NK-92 (cell line): Measurements from ENCODE around the gene SREBF2.

ENCODE experiments used
- DNase-seq: peaks from one replicate; lab custom pipeline; 2025; ENCODE audit not compliant: unreplicated experiment; lab: John Stamatoyannopoulos, UW

Gene SREBF2

GRCh38 chr22:41832553-41833368 lies at the start of gene SREBF2:
Gene SREBF2, plus strand, starts transcription at chr22:41833105. Its CDS starts 166 bp downstream, at chr22:41833271.
- DNase-seq = peak; percentile 94

DNA sequence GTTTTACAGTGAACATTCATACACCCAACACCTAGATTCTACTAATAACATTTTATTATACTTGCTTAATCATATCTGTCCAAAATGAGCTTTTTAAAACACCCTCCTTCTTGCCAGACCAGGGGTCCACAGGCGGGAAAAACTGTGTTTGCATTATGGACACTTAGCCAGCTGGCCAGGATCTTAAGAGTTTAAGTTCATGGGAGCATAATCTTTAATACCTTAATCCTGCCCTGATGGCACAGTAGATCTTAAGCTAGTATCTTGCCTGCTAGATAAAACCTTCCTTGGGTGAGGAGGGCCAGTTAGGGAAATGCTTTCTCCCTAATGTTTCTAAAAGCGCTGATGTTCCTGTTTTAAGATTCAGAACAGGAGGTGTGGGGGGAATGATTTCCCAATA lies 45.6 kb upstream of the SREBF2 start:
- DNase-seq = no peak

DNA sequence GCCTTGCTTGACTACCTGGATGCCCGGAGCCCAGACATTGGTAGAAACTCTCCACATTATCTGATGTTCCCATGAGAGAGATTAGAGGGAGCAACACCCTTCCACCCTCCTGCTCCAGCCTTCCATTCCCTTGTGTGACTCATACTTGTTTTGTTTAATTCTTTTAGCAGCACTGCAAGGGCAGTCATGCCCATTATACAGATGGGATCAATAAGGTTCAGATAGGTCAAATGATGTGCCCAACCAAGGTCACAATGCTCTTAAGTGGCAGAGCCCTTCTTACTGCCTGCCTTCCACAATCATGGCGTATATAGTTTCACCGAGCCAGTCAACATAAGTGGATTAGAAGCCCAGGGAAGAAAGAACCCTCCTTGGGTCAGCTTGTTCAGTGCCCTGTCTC lies 39.0 kb upstream of the SREBF2 start:
- no peak for DNase-seq

GRCh38 chr22:41798736-41799135 lies 34.2 kb upstream of the SREBF2 start:
- DNase-seq = no peak

DNA sequence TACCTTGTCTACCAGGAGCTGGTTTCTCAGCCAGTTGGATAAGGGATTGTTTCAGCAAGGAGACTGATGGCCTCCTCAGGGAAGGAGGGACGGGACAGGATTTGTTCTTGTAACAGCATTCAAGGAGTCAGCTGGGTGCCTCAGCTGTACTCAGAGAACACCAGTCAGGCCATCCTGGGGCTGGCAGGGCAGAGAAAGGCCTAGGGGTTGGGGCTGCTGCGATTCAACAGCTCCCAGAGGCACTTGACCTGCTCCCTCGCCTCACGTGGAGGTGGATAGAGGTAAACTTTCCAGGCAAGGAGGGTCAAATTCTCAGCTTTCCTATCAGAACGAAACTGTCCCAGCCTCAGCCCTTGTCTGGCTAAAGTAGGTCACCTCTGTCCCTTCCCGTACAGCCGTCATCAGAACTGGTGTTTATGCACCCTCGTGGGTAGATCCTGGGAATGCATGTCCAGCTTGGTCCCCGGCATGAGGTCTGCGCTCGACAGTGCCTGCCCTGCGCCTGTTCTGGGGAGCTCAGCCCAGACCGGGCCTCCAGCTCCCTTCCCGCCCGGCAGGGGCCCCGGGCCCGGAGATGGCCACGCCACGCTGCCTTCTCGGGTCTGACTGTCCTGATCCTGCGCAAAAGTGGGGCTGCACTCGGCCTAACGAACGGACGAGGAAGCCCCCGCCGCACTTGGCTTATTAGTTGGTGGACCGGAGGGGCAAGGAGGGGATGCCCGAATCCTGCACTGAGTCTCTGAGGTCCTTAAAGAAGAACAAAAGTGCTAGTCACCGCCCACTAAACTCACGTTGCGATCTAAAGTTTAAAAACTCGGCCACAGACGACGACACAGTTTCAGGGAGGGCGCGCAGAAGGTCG lies 33.2 kb upstream of the SREBF2 start:
- DNase-seq = no peak

DNA sequence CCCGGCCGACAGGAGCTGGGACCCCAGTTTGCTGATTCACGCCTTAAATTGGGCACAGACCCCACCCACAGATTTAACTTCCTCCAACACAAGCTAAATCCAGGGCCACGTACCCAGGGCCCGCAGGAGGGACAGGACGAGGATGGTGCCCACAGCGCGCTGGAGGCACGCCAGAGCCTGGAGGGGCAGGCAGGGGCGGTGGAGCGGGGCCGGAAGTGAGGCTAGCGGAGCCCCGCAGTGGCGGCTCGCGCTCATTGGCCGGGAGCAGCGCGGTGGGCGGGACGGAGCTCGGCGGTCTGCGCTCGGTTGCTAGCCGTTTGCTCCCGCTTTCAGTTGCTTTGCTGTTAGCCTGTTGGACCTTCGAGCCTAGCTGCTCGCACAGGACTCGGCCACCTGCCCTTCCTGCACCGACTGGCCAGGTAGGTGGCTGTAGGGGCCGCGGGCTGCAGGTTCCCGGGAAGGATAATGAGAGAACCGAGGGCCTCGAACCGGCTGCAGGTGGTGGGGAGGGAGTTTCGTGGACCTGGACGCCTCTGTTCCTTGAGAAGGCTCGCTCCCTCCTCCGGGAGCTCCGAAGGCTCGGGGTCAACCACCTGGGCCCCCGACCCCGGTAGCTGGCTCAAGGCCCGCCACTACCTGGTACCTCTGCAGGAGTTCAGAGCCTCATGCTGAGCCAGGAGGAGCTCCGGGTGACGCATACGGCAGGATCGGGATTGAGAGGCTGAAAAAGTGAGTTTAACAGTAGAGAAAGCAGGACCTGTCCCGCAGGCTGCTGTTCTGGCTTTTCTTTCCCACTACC lies 32.4 kb upstream of the SREBF2 start, which contains the start of gene CCDC134:
CCDC134 (plus strand) TSS at position 332 of the 799 bp plus-strand sequence. CDS start 8,212 bp downstream, outside the sequence.
- DNase-seq = peak; percentile 37

GRCh38 chr22:41801147-41801819 lies 31.6 kb upstream of the SREBF2 start:
- DNase-seq = no peak

DNA sequence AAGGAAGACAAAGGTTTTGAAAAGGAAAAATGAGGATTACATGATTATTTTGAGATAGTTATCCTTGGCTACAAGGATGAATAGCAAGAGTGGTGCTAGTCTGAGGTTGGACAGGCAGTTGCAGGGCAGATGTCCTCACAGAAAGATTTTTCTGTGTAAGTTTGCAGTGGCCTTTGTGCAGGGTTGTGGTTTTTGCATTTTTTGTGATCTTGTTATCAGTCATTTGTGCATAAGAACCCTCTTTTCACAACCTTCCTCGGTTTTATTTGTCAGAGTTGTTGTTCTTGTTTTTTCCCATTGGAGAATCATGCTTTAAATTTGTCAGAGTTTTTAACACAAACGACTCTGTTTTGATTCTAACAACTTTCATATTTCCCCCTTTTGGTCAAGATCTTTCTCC lies 31.0 kb upstream of the SREBF2 start:
- DNase-seq = no peak

- no peak for DNase-seq
Observed at GRCh38 chr22:41805639-41806038, 27.3 kb upstream of the SREBF2 start.

DNA sequence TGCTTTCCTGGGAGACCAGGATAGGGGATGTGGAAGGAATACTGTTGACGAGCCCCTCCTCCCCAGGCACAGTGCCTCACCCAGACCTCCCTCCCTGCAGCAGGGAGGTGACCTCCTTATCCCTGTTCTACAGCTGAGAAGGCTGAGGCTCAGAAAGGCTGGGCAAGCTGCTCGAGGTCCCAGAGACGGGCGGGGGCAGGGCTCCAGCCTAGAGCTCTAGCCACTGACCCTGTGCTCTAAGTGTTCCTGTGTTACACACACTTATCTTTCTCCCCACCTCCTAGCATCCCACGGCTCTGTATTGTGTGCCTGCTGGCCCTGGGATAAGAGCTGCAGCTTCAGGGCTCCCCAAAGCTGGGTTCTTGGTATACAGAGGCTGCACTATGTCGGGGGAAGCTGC lies 24.5 kb upstream of the SREBF2 start:
- DNase-seq = no peak

GRCh38 chr22:41810022-41810421 lies 22.9 kb upstream of the SREBF2 start:
- no peak for DNase-seq

DNA sequence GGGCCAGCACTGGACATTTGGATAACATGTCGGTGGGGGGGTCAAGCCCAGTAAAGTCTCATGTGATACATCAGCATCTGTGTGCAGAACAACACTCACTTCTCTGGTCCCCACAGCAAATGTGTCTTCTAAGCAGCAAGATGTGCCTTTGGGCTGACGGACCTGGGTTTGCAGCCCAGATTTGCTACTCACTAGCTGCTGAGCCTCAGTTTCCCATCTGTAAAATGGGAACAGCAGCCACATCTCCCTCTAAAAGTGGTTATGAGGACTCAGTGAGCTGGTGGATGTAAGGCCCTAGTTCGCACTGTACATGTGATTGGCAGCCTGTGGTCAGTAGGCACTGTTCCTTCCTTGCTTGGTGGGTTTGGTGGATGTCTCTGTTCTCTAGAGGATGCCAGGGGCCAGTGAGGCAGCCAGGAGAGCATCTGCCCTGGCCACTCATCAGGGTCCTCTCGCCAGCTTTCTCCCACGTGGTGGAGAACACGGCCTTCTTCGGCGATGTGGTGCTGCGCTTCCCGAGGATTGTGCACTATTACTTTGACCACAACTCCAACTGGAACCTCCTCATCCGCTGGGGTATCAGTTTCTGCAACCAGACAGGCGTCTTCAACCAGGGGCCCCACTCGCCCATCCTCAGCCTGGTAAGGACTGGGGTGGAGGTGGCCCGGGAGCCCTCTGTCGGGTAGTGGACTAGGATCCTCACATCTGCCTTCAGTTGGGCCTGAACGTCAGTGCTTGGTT lies 19.9 kb upstream of the SREBF2 start:
- DNase-seq = no peak

DNA sequence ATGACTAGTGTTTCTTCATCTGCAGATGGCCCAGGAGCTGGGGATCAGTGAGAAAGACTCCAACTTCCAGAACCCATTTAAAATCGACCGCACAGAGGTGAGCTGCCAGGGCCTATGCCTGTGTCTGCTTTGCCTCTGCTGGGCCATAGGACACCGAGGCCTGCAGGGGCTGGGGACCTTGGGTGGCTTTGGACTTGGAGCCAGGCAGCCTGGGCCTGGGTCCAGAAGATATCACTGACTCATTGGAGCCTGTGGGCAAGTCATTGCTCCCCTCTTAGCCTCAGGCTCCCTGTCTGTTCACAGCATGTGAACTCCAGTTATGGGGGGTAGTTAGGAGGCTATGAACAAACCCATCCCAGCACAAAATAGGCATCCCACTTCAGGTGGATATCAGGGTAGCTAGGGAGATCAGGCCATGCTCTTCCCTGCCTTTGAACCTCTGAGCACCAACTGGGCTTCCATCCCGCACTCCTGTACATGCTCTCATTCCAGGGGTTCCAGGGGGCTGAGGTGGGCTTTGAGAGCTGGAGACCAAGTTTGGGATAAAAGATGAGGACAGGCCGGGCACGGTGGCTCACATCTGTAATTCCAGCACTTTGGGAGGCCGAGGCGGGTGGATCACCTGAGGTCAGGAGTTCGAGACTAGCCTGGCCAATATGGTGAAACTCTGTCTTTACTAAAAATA lies 19.0 kb upstream of the SREBF2 start:
- no peak for DNase-seq

DNA sequence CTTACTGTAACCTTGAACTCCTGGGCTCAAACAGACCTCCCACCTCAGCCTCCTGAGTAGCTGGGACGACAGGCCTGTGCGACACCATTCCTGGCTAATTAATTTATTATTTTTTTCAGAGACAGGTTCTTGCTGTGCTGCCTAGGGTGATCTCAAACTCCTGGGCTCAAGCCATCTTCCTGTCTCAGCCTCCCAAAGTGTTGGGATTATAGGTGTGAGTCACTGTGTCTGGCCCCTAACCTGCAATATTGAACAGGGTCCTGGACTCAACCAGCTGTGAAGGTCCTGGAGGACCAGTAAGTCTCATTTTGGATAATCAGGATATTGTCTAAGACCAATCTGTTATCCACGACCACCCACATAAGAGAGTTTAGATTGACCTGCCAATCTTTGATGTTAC lies 17.2 kb upstream of the SREBF2 start:
- DNase-seq = no peak

DNA sequence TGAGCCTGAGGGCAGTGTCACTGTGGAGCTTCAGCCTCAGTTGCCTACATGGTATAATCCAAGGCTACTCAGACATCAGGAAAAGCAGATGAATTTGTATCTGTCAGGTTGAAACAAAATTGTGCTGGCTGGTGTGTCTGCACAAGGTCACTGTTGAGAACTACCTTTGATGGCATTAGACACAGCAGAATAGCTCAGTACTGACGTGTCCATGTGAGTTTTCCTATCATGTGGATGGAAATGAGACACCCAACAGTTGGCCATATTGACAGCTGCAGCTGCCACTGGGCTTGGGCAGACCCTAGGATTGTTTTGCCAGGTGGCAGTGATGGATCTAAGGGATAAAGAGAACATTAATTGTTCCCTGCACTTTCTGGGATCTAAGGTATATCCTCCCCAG lies 16.7 kb upstream of the SREBF2 start:
- no peak for DNase-seq

DNA sequence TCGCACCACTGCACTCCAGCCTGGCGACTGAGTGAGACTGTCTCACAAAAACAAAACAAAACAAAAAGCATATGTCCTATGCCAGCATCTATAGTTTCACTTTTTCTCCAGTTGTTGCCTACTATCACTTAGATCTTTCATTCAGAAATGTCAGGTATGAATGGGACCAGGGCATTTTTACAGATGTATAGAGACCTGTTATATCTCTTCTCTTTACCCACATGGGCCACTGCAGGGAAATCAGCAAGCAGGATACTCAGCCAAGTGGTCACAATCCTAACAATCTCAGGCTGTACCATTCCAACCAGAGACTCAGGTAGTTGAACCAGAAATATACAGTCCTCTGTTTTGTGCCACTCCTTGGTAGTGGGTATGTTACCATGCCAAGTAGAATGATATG lies 16.0 kb upstream of the SREBF2 start:
- no peak for DNase-seq

- no peak for DNase-seq
Observed at GRCh38 chr22:41818011-41818410, 14.9 kb upstream of the SREBF2 start.

DNA sequence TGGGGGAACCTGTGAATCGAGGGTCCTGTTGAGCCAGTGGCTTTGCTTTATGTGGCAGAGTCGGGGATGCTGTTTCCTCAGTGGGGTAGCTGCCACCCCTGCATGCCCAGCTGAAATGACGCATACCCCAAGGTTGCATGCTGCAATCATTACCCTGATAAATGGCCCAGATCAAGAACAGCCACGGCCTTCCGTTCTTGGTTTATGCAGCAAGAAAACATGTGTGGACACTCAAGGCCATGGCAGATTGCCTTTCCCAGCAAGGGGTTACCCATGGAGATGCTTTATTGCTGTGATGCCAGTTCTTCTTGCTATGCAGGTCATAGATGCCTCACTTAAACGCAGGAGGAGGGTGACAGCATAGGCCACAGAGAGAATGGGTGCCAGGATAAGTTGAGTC lies 14.3 kb upstream of the SREBF2 start:
- DNase-seq = no peak

GRCh38 chr22:41819257-41819656 lies 13.6 kb upstream of the SREBF2 start:
- DNase-seq = no peak
